SK-N-SH (cell line): ENCODE data around the gene TNS4. TPM values are rescaled to one million over a fixed set of nuclear protein-coding genes. Genes with fewer than 3 reads are reported as not detected.
A peak's percentile ranks its signal among the peaks of the same experiment; 100 is the strongest.

Experiments
- CTCF ChIA-PET: fragments of 300-600, 350-600 bp; formaldehyde crosslinking; extraction: SDS; loops from one replicate; lab custom pipeline; 2021; lab: Yijun Ruan, JAX
- POLR2A ChIA-PET: fragments of 350-600 bp; sonication (Branson Sonifier 250); formaldehyde crosslinking; extraction: SDS; loops from one replicate; lab custom pipeline; 2020; ENCODE audit warnings: antibody characterized with exemption, inconsistent platforms; lab: Yijun Ruan, JAX
- DNase-seq: peaks from one replicate; pipeline ENCODE4 v3.0.0; 2012
- H2AFZ ChIP-seq: fragments of 200-600 bp; sonication (generic); 2 replicates; pipeline ENCODE4 v1.8.1; 2016; ENCODE audit warnings: antibody characterized with exemption, mild to moderate bottlenecking, low read depth
- H3F3A ChIP-seq: fragments of 200-600 bp; sonication (generic); replicated peaks from 2 replicates; pipeline ENCODE3; 2016; ENCODE audit warnings: antibody characterized with exemption, mild to moderate bottlenecking; ENCODE audit not compliant: insufficient read depth
- H3K27ac ChIP-seq, 2 experiments: fragments of 200-500 bp in 1 of 2; fragments of 200-600 bp in 1 of 2; sonication (Bioruptor generic) in 1 of 2; sonication (generic), shearing (Covaris generic) in 1 of 2; 2 replicates each; pipeline versions ENCODE4 v1.5.1 to v1.6.1; 2014 to 2016; ENCODE audit warnings: low read depth in 2 of 2, inconsistent platforms in 1 of 2, low read length in 1 of 2, mild to moderate bottlenecking in 1 of 2, mixed read lengths in 1 of 2
- H3K27me3 ChIP-seq: fragments of 200-600 bp; sonication (generic), shearing (Covaris generic); 2 replicates; pipeline ENCODE4 v1.6.1; 2016; ENCODE audit warnings: mixed run types; ENCODE audit not compliant: insufficient read depth
- H3K36me3 ChIP-seq, 2 experiments: fragments of 200-500 bp in 1 of 2; fragments of 200-600 bp in 1 of 2; sonication (Bioruptor generic) in 1 of 2; sonication (generic) in 1 of 2; replicated peaks in 1 of 2; 2 replicates each; pipeline versions ENCODE3 to v1.5.1; 2014 to 2016; ENCODE audit warnings: low read length in 1 of 2, mild to moderate bottlenecking in 1 of 2; ENCODE audit not compliant: insufficient read depth in 2 of 2, control insufficient read depth in 1 of 2
- H3K4me1 ChIP-seq, 2 experiments: fragments of 200-500 bp in 1 of 2; fragments of 200-600 bp in 1 of 2; sonication (Bioruptor generic) in 1 of 2; sonication (generic), shearing (Covaris generic) in 1 of 2; 2 replicates each; pipeline versions ENCODE4 v1.5.1 to v1.6.1; 2014 to 2016; ENCODE audit warnings: low read depth in 1 of 2, low read length in 1 of 2, mixed run types in 1 of 2; ENCODE audit not compliant: insufficient read depth in 2 of 2, control insufficient read depth in 1 of 2
- H3K4me2 ChIP-seq: fragments of 200-600 bp; sonication (generic), shearing (Covaris generic); 2 replicates; pipeline ENCODE4 v1.6.1; 2017; ENCODE audit warnings: mixed run types
- H3K4me3 ChIP-seq, 2 experiments: fragments of 200-500 bp in 1 of 2; fragments of 200-600 bp in 1 of 2; sonication (Bioruptor generic) in 1 of 2; sonication (generic), shearing (Covaris generic) in 1 of 2; 2 replicates each; pipeline versions ENCODE4 v1.5.1 to v1.8.1; 2014 to 2016; ENCODE audit warnings: low read depth in 2 of 2, inconsistent platforms in 1 of 2, low read length in 1 of 2, mild to moderate bottlenecking in 1 of 2, mixed read lengths in 1 of 2, moderate library complexity in 1 of 2
- H3K79me2 ChIP-seq: fragments of 200-600 bp; sonication (generic); 2 replicates; pipeline ENCODE4 v1.8.1; 2017; ENCODE audit warnings: mild to moderate bottlenecking; ENCODE audit not compliant: insufficient read depth
- H3K9ac ChIP-seq: fragments of 200-600 bp; sonication (generic); 2 replicates; pipeline ENCODE4 v1.6.1; 2017; ENCODE audit warnings: mixed run types
- H3K9me2 ChIP-seq: fragments of 200-600 bp; sonication (generic); 2 replicates; pipeline ENCODE4 v1.6.1; 2017; ENCODE audit warnings: mixed run types
- H3K9me3 ChIP-seq: fragments of 200-600 bp; sonication (generic); 2 replicates; pipeline ENCODE4 v1.6.1; 2017; ENCODE audit warnings: mixed run types, mild to moderate bottlenecking, moderate library complexity
- H4K20me1 ChIP-seq: fragments of 200-600 bp; sonication (generic); 2 replicates; pipeline ENCODE4 v1.6.1; 2017; ENCODE audit warnings: mild to moderate bottlenecking, mixed run types; ENCODE audit not compliant: insufficient read depth
- CTCF ChIP-seq: fragments of 200-600 bp; sonication (generic); IDR thresholded peaks from 2 replicates; pipeline ENCODE4 v1.6.1; 2017; ENCODE audit warnings: antibody characterized with exemption, mild to moderate bottlenecking, moderate library complexity
- EP300 ChIP-seq, 2 experiments: IDR thresholded peaks; 2 replicates each; pipeline versions ENCODE4 v1.4.0 to v1.6.1; 2012; ENCODE audit warnings: borderline replicate concordance in 1 of 2, low read depth in 1 of 2, low read length in 1 of 2
- FOXM1 ChIP-seq: IDR thresholded peaks from 2 replicates; pipeline ENCODE4 v1.4.0; 2012; ENCODE audit warnings: low read depth, mild to moderate bottlenecking
- GABPA ChIP-seq: IDR thresholded peaks from 2 replicates; pipeline ENCODE4 v1.4.0; 2012; ENCODE audit warnings: low read depth, mild to moderate bottlenecking
- MAX ChIP-seq: IDR thresholded peaks from 2 replicates; pipeline ENCODE4 v1.4.0; 2012; ENCODE audit warnings: low read depth
- MXI1 ChIP-seq: IDR thresholded peaks from 2 replicates; pipeline ENCODE4 v1.6.1; 2012; ENCODE audit warnings: mild to moderate bottlenecking, low read depth, low read length, improper control_type of control experiment
- NRF1 ChIP-seq: IDR thresholded peaks from 2 replicates; pipeline ENCODE4 v1.6.1; 2012; ENCODE audit warnings: low read depth, mild to moderate bottlenecking, low read length
- POLR2AphosphoS5 ChIP-seq: IDR thresholded peaks from 2 replicates; pipeline ENCODE4 v1.6.1; 2012; ENCODE audit warnings: low read depth, low read length
- RAD21 ChIP-seq: IDR thresholded peaks from 2 replicates; pipeline ENCODE4 v1.6.1; 2012; ENCODE audit warnings: mild to moderate bottlenecking, low read length
- RCOR1 ChIP-seq: fragments of 150-350 bp; IDR thresholded peaks from 2 replicates; pipeline ENCODE4 v1.6.1; 2017; ENCODE audit warnings: antibody characterized with exemption, low read length
- SIN3A ChIP-seq: IDR thresholded peaks from 2 replicates; pipeline ENCODE4 v1.6.1; 2012; ENCODE audit warnings: low read depth, mild to moderate bottlenecking, low read length, moderate library complexity, borderline replicate concordance
- SMC3 ChIP-seq: IDR thresholded peaks from 2 replicates; pipeline ENCODE4 v1.6.1; 2012; ENCODE audit warnings: low read depth, low read length, improper control_type of control experiment
- TAF1 ChIP-seq: IDR thresholded peaks from 2 replicates; pipeline ENCODE4 v1.6.1; 2012; ENCODE audit warnings: low read depth, mild to moderate bottlenecking, low read length, moderate library complexity, borderline replicate concordance
- WGBS: methylation state at CpG from one replicate; pipeline ENCODE4 v1.1.6; 2017; ENCODE audit warnings: low lambda C conversion rate; 5-methylcytosine and 5-hydroxymethylcytosine counted together
- polyA plus RNA-seq, 3 experiments: library from polyadenylated mRNA; depleted of rRNA; stranded (reverse); fragments of >200 nt; gene quantifications; 2 replicates each; pipeline ENCODE4 v1.2.3, GENCODE V29; 2012
- TF ChIP-seq, protein P1 (sequence below): IDR thresholded peaks from 2 replicates; pipeline ENCODE4 v1.6.1; 2012; ENCODE audit warnings: mild to moderate bottlenecking, low read depth, low read length, moderate library complexity

TNS4 gene
- polyA plus RNA-seq, 1 of the 3 experiments (the other 2 are of a cell fraction) = not detected

DNA sequence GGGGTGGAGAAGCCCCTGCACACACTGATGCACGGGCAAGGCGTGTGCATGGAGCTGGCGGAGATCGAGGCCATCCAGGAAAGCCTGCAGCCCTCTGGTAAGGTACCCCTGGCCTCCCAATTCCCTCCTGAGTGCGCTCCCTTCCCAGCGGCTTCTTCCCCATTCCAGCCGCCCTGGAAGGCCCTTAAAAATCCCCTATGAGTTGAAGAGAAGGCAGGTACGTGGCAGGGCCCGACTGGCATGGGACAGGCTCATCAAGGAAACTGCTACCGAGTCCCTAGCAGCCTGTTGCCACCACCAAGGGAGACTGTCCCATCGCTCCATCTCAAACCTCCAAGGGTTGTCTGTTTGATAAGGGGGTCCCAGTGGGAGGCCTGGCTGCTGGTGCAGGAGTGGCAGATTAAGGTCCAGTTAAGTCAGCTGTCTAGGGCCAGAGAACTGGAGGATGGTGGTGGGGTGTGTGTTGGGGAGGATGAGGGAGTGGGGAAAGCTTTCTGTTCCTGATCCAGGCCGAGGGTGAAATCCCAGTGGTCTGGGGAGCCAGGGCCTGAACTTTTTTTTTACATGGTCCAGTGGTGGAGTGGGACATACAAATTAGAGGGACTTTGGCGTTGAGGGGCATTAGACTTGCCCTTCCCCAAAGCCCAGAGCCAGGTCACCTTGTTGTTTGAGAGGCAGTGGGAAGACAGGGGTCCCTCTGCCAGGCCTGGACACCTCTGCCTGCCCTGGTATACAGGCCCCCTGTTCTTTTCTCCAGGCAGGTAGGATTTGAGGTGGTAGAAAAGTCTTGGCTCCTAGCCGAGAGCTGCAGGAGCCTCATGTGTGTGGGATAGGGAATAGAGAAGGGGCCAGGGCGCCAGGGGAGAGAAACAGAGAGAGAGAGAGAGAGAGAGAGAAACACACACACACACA lies 57.2 kb downstream of the TNS4 start:
- H4K20me1 ChIP-seq = no peaks in the 10 kb centered on the region
- H2AFZ ChIP-seq = peak overlapping the region; percentile 51; the same call in 1 of the 2 replicates
- no peaks in the 10 kb centered on the region for H3K27me3 ChIP-seq
- DNase-seq = no peak
- CTCF ChIA-PET = interaction anchor here (0.6 to 18.2 kb wide), 23 partner anchors 11 to 175 kb away, joined by 3 to 332 read pairs (median 5); partner anchors contain the start of genes TNS4 and TOP2A
- H3K4me2 ChIP-seq = peak overlapping the region; percentile 99
- H3F3A ChIP-seq = no peaks in the 10 kb centered on the region
- H3K9me3 ChIP-seq = no peaks in the 10 kb centered on the region
- no peaks in the 10 kb centered on the region for H3K9me2 ChIP-seq
- POLR2A ChIA-PET = interaction anchor here (0.7 to 1.3 kb wide), 8 partner anchors 14 to 113 kb away, joined by 3 to 6 read pairs (median 5); partner anchors contain the start of gene TOP2A
- TF ChIP-seq EP300 (IDR thresholded peaks at IDR 0.05; ENCODE audit: borderline replicate concordance in 1 of 2, low read depth in 1 of 2, low read length in 1 of 2) (no peak), CTCF (peak; percentile 5; the same call in 1 of the 2 replicates), SIN3A (no peak), NRF1 (no peak), RCOR1 (no peak)
- H3K4me1 ChIP-seq = peaks cover 3 to 49% of the 10 kb centered on the region in 2 experiments; a peak in 2 of 4 replicates
- peak overlapping the region; percentile 62 to 81 for H3K4me3 ChIP-seq
- peak overlapping the region; percentile 74 for H3K9ac ChIP-seq
- peaks cover 51% of the 10 kb centered on the region for H3K79me2 ChIP-seq
- WGBS = 32% methylated on average over 14 of the region's 15 CpGs
- H3K27ac ChIP-seq = peak overlapping the region; percentile 74 to 77
- no peaks in the 10 kb centered on the region for H3K36me3 ChIP-seq

GRCh38 chr17:40443196-40443987 lies 58.0 kb downstream of the TNS4 start, which contains the start of gene IGFBP4:
IGFBP4 (plus strand) TSS chr17:40443450; CDS start chr17:40443736, 286 bp downstream.
- ChIA-PET CTCF (interaction anchor here (0.6 to 18.2 kb wide), 25 partner anchors 10 to 176 kb away, joined by 3 to 332 read pairs (median 5); partner anchors contain the start of genes TNS4 and TOP2A), POLR2A (interaction anchor here (0.7 to 1.3 kb wide), 8 partner anchors 15 to 113 kb away, joined by 3 to 6 read pairs (median 5); partner anchors contain the start of gene TOP2A)
- Histone ChIP-seq H3K4me2 (peak within 1 kb of the TSS; percentile 99), H3K36me3 (no peaks in the 10 kb centered on the region), H3K27ac (peak within 1 kb of the TSS; percentile 74 to 77), H3K79me2 (peaks cover 44% of the 10 kb centered on the region), H3K4me3 (peak within 1 kb of the TSS; percentile 62 to 81), H3K9ac (peak within 1 kb of the TSS; percentile 74), H3K9me2 (no peaks in the 10 kb centered on the region), H3K9me3 (no peaks in the 10 kb centered on the region), H4K20me1 (no peaks in the 10 kb centered on the region), H3F3A (no peaks in the 10 kb centered on the region), H3K27me3 (no peaks in the 10 kb centered on the region), H2AFZ (peak within 1 kb of the TSS; percentile 72; the same call in 1 of the 2 replicates), H3K4me1 (peaks cover 3 to 43% of the 10 kb centered on the region in 2 experiments; a peak in 2 of 4 replicates)
- peak; percentile 56 for TF ChIP-seq RAD21
- TF ChIP-seq SMC3 = peak; percentile 66
- TF ChIP-seq RCOR1 = no peak
- peak; percentile 38; the same call in 1 of the 2 replicates for TF ChIP-seq POLR2AphosphoS5
- TF ChIP-seq, protein P1, sequence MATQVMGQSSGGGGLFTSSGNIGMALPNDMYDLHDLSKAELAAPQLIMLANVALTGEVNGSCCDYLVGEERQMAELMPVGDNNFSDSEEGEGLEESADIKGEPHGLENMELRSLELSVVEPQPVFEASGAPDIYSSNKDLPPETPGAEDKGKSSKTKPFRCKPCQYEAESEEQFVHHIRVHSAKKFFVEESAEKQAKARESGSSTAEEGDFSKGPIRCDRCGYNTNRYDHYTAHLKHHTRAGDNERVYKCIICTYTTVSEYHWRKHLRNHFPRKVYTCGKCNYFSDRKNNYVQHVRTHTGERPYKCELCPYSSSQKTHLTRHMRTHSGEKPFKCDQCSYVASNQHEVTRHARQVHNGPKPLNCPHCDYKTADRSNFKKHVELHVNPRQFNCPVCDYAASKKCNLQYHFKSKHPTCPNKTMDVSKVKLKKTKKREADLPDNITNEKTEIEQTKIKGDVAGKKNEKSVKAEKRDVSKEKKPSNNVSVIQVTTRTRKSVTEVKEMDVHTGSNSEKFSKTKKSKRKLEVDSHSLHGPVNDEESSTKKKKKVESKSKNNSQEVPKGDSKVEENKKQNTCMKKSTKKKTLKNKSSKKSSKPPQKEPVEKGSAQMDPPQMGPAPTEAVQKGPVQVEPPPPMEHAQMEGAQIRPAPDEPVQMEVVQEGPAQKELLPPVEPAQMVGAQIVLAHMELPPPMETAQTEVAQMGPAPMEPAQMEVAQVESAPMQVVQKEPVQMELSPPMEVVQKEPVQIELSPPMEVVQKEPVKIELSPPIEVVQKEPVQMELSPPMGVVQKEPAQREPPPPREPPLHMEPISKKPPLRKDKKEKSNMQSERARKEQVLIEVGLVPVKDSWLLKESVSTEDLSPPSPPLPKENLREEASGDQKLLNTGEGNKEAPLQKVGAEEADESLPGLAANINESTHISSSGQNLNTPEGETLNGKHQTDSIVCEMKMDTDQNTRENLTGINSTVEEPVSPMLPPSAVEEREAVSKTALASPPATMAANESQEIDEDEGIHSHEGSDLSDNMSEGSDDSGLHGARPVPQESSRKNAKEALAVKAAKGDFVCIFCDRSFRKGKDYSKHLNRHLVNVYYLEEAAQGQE = no peak
- 0 out of 2 replicates have a peak, but pooled peaks have one; percentile 20 for TF ChIP-seq MXI1
- no peak for TF ChIP-seq FOXM1
- peak; percentile 87; the same call in 1 of the 2 replicates for TF ChIP-seq MAX
- 0 out of 2 replicates have a peak, but pooled peaks have one; percentile 9 for TF ChIP-seq TAF1
- TF ChIP-seq CTCF = peak; percentile 50
- no peak for TF ChIP-seq GABPA
- 13% methylated on average over 11 of the region's 98 CpGs for WGBS
- peak; percentile 92 for DNase-seq
